NB4 (cell line): ENCODE results near the gene FAM83E.
A peak's percentile ranks its signal among the peaks of the same experiment; 100 is the strongest.

ENCODE experiments used
- DNase-seq: peaks from one replicate; pipeline ENCODE4 v3.0.0; 2010; ENCODE audit warnings: low read depth
- H3K4me3 ChIP-seq: one replicate; pipeline ENCODE4 v1.5.1; 2011; ENCODE audit warnings: mild to moderate bottlenecking, low read depth, low read length, moderate library complexity
- CTCF ChIP-seq: IDR thresholded peaks from one replicate; pipeline ENCODE4 v1.5.1; 2012; ENCODE audit warnings: low read depth, low read length
- MAX ChIP-seq: IDR thresholded peaks from 2 replicates; pipeline ENCODE4 v1.6.1; 2011; ENCODE audit warnings: low read depth, low read length
- MYC ChIP-seq: IDR thresholded peaks from 2 replicates; pipeline ENCODE4 v1.6.1; 2011; ENCODE audit warnings: low read depth, low read length
- POLR2A ChIP-seq: IDR thresholded peaks from 2 replicates; pipeline ENCODE4 v1.6.1; 2011; ENCODE audit warnings: mild to moderate bottlenecking; ENCODE audit not compliant: insufficient read length; ENCODE audit errors: extremely low read depth

Gene FAM83E

GRCh38 chr19:48644355-48644754 is 29.5 kb upstream of the FAM83E start:
- no peak overlapping the region for H3K4me3 ChIP-seq
- TF ChIP-seq POLR2A: no peak
- TF ChIP-seq CTCF: no peak
- no peak for TF ChIP-seq MAX
- no peak for TF ChIP-seq MYC
- no peak for DNase-seq

GRCh38 chr19:48642862-48643261 is 28.0 kb upstream of the FAM83E start:
- no peak for TF ChIP-seq MYC
- no peak for TF ChIP-seq POLR2A
- no peak for TF ChIP-seq CTCF
- no peak for TF ChIP-seq MAX
- DNase-seq: peak; percentile 32
- H3K4me3 ChIP-seq: no peak overlapping the region

GRCh38 chr19:48641850-48642249 is 27.0 kb upstream of the FAM83E start:
- H3K4me3 ChIP-seq: no peak overlapping the region
- TF ChIP-seq MAX: no peak
- no peak for TF ChIP-seq POLR2A
- no peak for TF ChIP-seq CTCF
- no peak for TF ChIP-seq MYC
- DNase-seq: peak; percentile 29

- no peak for TF ChIP-seq POLR2A
- no peak for TF ChIP-seq MYC
- TF ChIP-seq CTCF: no peak
- no peak for TF ChIP-seq MAX
- H3K4me3 ChIP-seq: no peak overlapping the region
- DNase-seq: peak; percentile 57
Observed at GRCh38 chr19:48639483-48640375, 24.9 kb upstream of the FAM83E start.

GRCh38 chr19:48638831-48639381 is 24.0 kb upstream of the FAM83E start:
- TF ChIP-seq POLR2A: no peak
- TF ChIP-seq MAX: no peak
- TF ChIP-seq MYC: no peak
- peak; percentile 68 for DNase-seq
- H3K4me3 ChIP-seq: peak overlapping the region; percentile 71

GRCh38 chr19:48637948-48638830 is 23.3 kb upstream of the FAM83E start:
- TF ChIP-seq MYC (no peak), CTCF (peak; percentile 60)
- DNase-seq: peak; percentile 100
- H3K4me3 ChIP-seq: peak overlapping the region; percentile 71
